Stimulated activated effector memory CD8-positive, alpha-beta T cell treated with anti-CD3 and anti-CD28 coated beads, Interleukin-12 subunit alpha, Interleukin-12 subunit beta, amount 100 ng/mL, for 72 hours (primary cell): ENCODE results near the gene SEL1L2.

Source experiments
- ATAC-seq: fragments of 150-1000 bp; cut with Tn5 transposase; 2 replicates; pipeline ENCODE4 v1.10.0; 2021
- DNase-seq, 2 donors: peaks; one replicate each; pipeline ENCODE4 v3.0.0; 2021 to 2022; ENCODE audit warnings: low spot score in 2 of 2
- H3K27ac Mint-ChIP-seq: one replicate; pipeline ENCODE4 v1.8.0; 2022; ENCODE audit warnings: mild to moderate bottlenecking, mixed read lengths
- H3K36me3 Mint-ChIP-seq: one replicate; pipeline ENCODE4 v1.8.0; 2022; ENCODE audit warnings: mild to moderate bottlenecking, mixed read lengths
- H3K4me1 Mint-ChIP-seq: one replicate; pipeline ENCODE4 v1.8.0; 2022; ENCODE audit warnings: mixed read lengths
- H3K4me3 Mint-ChIP-seq: one replicate; pipeline ENCODE4 v1.8.0; 2022; ENCODE audit warnings: mild to moderate bottlenecking, mixed read lengths
- H3K9me3 Mint-ChIP-seq: one replicate; pipeline ENCODE4 v1.8.0; 2022; ENCODE audit warnings: mixed read lengths

Gene SEL1L2

DNA sequence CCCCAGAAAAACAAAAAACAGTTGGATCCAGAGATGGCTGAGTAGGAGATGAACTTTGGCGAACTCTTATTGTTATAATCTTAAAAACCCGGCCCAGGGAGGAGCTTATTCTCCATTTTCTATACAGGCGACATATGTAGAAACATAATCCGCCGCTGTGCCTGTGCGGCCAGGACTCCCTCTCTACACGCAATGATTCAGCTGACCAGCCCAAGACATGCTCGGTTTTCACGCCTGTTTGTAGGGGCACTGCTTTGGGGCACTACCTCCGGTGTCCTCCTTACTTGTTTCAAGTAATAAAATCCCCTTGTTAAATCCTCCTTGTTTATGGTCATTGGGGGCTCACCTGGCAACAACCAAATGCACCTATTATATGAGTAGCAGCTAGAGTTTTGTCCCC is 89.9 kb downstream of the SEL1L2 start:
- no peaks in the 10 kb centered on the region for H3K9me3 Mint-ChIP-seq
- H3K4me1 Mint-ChIP-seq, result no peaks in the 10 kb centered on the region
- H3K27ac Mint-ChIP-seq, result no peak overlapping the region
- H3K36me3 Mint-ChIP-seq, result no peaks in the 10 kb centered on the region
- ATAC-seq (no peak), DNase-seq (no peak)
- H3K4me3 Mint-ChIP-seq, result no peak overlapping the region

DNA sequence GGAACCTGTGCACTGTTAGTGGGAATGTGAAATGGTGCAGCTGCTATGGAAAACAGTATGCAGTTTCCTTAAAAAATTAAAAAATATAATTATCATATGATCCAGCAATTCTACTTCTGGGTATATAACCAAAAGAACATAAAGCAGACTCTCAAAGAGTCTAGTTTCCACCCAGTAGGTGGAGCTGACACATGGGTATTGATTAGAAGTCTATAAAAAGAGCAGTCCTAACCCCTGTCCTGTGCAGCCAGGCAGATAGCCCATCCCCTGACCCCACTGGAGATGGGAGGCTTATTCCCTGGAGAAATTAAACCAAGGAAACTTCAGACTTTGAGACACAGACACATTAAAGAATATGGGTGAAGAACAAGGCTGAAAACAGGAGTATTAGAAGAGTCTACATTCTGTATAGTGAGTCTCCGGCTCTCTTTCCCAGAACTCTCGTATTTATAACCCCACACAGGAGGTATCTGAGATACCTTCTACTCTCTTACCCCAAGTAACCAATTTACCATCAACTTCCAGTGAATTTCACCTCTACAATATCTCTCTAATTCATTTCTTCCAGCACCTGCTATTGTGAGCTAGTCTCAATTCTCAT is 92.3 kb downstream of the SEL1L2 start:
- H3K4me3 Mint-ChIP-seq, result no peak overlapping the region
- no peak for ATAC-seq
- H3K9me3 Mint-ChIP-seq, result peaks cover 3% of the 10 kb centered on the region
- H3K36me3 Mint-ChIP-seq, result no peaks in the 10 kb centered on the region
- H3K27ac Mint-ChIP-seq, result no peak overlapping the region
- no peak for DNase-seq
- no peaks in the 10 kb centered on the region for H3K4me1 Mint-ChIP-seq

DNA sequence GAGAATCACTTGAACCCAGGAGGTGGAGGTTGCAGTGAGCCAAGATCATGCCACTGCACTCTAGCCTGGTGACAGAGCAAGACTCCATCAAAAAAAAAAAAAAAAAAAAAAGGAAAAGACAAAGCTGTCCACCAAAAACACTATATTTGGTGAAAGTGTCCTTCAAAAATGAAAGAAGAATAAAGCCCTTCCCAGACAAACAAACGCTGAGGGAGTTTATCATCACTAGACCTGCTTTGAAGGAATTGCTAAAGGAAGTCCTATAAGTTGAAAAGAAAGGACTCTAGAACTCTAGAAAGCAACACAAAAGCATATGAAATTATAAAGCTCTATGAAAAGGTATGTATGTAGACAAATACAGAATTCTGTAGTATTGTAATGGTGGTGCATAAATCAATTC is 98.8 kb downstream of the SEL1L2 start:
- ATAC-seq (no peak), DNase-seq (no peak)
- Mint-ChIP-seq H3K4me3 (no peak overlapping the region), H3K9me3 (peaks cover 17% of the 10 kb centered on the region), H3K36me3 (no peaks in the 10 kb centered on the region), H3K4me1 (no peaks in the 10 kb centered on the region), H3K27ac (no peak overlapping the region)

DNA sequence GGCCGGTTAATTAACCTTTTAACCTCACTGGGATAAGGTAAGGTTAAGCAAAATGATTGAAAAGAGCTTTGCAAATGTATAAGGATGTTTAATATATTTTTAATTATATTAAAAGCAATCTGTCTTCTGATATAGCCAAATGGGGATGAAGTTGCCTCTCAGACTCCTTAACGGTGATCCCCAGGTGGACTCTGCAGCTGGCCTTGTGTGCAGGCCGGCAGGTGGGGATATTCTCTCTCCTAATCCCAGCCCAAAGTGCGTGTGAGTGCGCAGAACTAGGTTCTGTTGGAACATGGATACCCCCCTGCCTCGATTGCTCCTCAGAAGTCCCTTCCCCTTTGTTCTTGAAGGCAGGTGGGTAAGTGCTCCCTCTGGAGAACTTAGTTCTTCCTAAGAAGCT is 105.6 kb downstream of the SEL1L2 start:
- H3K9me3 Mint-ChIP-seq, result no peaks in the 10 kb centered on the region
- no peak overlapping the region for H3K27ac Mint-ChIP-seq
- H3K4me1 Mint-ChIP-seq, result no peaks in the 10 kb centered on the region
- no peak for DNase-seq
- no peak for ATAC-seq
- no peaks in the 10 kb centered on the region for H3K36me3 Mint-ChIP-seq
- H3K4me3 Mint-ChIP-seq, result no peak overlapping the region

DNA sequence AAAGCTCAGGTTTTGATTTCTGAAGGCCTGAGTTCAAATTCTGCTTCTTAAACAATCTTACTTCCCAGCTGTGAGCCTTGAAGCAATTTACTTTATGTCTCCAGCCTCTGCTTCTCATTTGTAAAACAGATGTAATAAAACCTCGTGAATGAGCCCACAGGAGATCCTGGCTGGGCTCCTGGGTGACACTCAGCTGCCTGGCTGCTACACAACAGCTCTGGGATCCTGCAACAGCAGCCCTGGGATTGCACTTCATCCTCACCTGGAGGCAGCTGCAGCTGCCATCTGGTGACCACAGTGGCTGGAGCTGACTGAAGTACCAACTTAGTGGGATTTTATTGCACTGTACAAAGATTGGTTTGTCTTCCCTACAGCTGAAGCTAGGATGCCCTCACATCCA is 107.0 kb downstream of the SEL1L2 start:
- DNase-seq (no peak), ATAC-seq (no peak)
- no peaks in the 10 kb centered on the region for H3K9me3 Mint-ChIP-seq
- H3K27ac Mint-ChIP-seq, result no peak overlapping the region
- H3K36me3 Mint-ChIP-seq, result no peaks in the 10 kb centered on the region
- no peak overlapping the region for H3K4me3 Mint-ChIP-seq
- no peaks in the 10 kb centered on the region for H3K4me1 Mint-ChIP-seq

DNA sequence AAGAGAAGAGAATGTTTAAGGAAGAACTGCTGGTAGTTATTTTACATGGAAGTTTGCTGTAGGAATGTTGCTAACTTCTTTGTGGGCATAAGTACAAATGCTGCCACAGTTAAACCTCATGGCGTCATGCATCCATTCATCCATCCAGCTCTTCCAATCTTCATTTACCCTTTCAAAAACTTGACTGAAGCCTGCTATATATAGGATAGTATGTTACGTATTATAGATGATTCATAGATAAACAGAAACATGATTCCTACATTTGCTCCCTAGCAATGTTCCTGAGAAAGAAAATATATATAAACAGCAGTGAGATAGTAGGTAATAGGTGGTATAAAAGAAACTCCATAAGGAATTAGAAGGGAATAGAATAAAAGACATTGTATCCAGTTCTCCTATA is 111.8 kb downstream of the SEL1L2 start:
- H3K36me3 Mint-ChIP-seq, result no peaks in the 10 kb centered on the region
- no peak overlapping the region for H3K27ac Mint-ChIP-seq
- H3K4me1 Mint-ChIP-seq, result no peaks in the 10 kb centered on the region
- DNase-seq (no peak), ATAC-seq (no peak)
- no peak overlapping the region for H3K4me3 Mint-ChIP-seq
- no peaks in the 10 kb centered on the region for H3K9me3 Mint-ChIP-seq

DNA sequence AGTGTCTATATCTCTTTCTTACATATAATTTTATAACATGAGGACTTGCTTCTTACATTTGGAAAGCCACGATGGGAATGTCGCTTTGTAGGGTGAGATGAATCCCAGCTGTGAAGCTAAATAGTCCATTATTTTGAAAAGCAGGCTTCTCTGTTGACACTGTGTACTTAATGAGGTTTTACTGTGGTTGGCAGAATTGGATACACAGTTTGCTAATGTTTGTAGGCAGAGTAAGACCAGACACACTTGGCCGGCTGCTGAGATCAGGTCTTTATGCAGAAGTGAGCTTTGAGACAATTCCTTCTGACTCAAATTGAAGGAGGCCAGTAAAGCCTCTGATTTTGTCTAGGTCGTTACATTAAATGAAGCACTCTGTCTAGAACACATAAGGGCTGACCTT is 112.6 kb downstream of the SEL1L2 start:
- no peak for ATAC-seq
- H3K36me3 Mint-ChIP-seq, result no peaks in the 10 kb centered on the region
- no peaks in the 10 kb centered on the region for H3K9me3 Mint-ChIP-seq
- H3K27ac Mint-ChIP-seq, result no peak overlapping the region
- DNase-seq, result no peak
- no peak overlapping the region for H3K4me3 Mint-ChIP-seq
- H3K4me1 Mint-ChIP-seq, result no peaks in the 10 kb centered on the region

DNA sequence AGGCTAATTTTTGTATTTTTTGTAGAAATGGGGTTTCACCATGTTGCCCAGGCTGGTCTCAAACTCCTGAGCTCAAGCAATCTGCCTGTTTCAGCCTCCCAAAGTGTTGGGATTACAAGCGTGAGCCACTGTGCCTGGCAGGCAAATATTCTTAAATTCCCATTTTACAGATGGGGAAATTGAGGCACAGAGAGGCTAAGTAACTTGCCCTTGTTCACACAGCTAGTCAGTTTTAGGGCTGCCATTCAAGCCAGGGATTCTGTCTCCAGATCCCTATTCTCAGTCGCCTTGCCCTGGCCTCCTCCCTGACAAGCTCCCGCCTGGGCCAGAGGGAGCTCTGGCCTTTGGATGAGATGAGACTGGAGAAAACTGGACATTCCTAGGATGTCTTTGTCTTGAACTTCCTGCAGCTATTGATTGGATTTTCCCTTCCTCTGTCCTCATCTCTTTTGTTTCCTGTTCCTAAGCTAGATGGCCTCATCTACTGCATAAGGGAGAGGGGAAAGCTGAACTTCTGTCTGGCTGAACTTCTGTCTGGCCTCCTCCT is 115.1 kb downstream of the SEL1L2 start:
- Mint-ChIP-seq H3K9me3 (no peaks in the 10 kb centered on the region), H3K36me3 (no peaks in the 10 kb centered on the region), H3K4me3 (no peak overlapping the region), H3K4me1 (no peaks in the 10 kb centered on the region), H3K27ac (no peak overlapping the region)
- no peak for DNase-seq
- ATAC-seq, result no peak

DNA sequence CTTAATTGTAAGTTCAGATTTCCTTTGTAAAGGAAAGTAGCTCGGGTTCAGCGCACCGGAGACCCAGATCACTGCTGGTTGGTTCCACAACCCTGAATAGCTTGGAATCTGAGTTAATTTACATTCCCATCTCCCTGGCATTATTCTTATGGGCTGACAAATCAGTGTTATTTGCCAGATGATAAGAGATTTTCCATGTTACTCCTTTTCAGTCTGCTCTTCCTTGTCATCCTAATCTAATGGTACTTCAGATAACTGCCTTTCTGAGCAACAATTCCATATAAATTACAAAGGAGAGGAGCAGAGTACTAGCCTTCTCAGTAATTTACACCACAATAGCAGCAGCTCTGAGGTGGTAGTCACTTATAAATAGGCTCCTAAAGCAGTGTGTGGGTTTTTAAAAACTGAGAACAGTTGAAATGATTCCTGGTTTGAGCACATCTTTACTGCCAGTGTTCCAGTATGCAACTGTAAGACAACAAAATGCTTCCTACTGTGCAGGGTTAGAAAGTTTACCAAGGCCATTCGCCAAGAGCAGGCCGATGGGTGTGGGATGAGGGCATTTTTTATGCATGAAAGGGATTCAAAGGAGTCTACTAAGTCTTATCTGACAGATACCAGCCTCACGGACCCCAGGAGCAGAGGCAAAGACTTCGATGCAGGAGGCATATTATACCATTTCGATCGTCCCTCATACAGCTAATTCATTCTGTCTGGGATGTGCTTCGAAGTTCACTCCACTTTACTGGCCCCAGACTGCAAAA is 115.8 kb downstream of the SEL1L2 start:
- Mint-ChIP-seq H3K4me1 (no peaks in the 10 kb centered on the region), H3K9me3 (no peaks in the 10 kb centered on the region), H3K27ac (no peak overlapping the region), H3K36me3 (no peaks in the 10 kb centered on the region), H3K4me3 (no peak overlapping the region)
- ATAC-seq (no peak), DNase-seq (no peak)

DNA sequence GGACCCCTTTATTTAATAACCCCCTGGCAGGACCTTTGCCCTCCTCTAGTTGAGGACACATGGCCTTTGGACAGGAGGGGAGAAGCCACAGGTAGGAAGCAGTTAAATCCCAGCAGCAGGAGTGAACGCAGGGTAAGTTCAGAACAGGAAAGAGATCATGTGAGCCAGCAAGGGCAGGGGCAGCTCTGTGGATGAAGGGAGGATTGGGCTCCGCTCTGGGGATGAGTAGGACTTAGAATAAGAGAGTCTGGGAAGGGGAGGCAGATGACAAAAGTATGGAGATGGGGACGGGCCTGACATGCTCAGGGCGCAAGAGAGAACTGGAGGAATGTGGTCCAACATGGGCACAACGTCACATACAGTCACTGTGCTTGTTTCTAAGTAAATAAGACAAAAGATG is 116.6 kb downstream of the SEL1L2 start:
- Mint-ChIP-seq H3K36me3 (no peaks in the 10 kb centered on the region), H3K9me3 (no peaks in the 10 kb centered on the region), H3K4me1 (no peaks in the 10 kb centered on the region), H3K27ac (no peak overlapping the region), H3K4me3 (no peak overlapping the region)
- no peak for DNase-seq
- ATAC-seq, result no peak

DNA sequence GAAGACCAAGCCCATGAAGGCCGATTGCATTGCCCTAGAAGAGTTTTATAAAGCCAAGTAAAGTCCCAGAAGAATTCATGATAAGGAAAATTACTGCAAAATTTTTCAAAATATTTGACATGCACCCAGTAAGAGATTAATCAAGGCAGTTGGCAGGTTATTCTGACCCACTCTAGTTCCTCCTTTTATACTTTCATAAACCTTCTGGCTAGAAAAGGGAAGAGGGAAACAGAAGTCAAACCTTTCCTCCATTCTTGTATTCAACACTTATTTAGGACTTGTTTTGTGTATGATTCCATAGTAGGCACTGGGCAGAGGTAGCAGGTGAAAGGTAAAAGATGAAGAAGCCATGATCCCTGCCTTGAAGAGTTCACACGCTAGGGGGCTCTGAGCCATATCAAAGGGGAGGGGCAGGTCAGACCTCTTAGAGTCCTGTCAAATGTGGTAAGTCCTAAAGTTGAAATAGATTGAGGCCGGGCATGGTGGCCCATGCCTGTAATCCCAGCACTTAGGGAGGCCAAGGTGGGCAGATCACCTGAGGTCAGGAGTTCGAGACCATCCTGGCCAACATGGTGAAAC is 120.2 kb downstream of the SEL1L2 start:
- no peak overlapping the region for H3K27ac Mint-ChIP-seq
- ATAC-seq (no peak), DNase-seq (no peak)
- no peaks in the 10 kb centered on the region for H3K4me1 Mint-ChIP-seq
- no peaks in the 10 kb centered on the region for H3K36me3 Mint-ChIP-seq
- no peaks in the 10 kb centered on the region for H3K9me3 Mint-ChIP-seq
- no peak overlapping the region for H3K4me3 Mint-ChIP-seq

DNA sequence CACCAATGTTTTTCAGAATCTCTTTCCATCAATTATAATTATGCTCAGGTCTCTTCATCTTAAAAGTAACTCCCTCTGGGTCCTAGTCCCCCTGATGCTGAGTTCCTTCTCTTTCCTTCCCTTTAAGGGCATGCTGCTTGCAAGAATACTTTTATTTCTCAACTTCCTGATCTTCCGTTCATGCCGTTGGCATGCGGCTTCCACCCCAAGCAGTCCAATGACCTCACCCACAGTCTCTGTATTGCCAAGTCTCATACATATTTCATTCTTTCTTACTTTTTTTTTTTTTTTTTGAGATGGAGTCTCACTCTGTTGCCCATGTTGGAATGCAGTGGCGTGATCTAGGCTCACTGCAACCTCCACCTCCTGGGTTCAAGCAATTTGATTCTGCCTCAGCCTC is 122.1 kb downstream of the SEL1L2 start:
- H3K36me3 Mint-ChIP-seq, result no peaks in the 10 kb centered on the region
- H3K9me3 Mint-ChIP-seq, result no peaks in the 10 kb centered on the region
- H3K4me1 Mint-ChIP-seq, result no peaks in the 10 kb centered on the region
- ATAC-seq (no peak), DNase-seq (no peak)
- no peak overlapping the region for H3K4me3 Mint-ChIP-seq
- H3K27ac Mint-ChIP-seq, result no peak overlapping the region

DNA sequence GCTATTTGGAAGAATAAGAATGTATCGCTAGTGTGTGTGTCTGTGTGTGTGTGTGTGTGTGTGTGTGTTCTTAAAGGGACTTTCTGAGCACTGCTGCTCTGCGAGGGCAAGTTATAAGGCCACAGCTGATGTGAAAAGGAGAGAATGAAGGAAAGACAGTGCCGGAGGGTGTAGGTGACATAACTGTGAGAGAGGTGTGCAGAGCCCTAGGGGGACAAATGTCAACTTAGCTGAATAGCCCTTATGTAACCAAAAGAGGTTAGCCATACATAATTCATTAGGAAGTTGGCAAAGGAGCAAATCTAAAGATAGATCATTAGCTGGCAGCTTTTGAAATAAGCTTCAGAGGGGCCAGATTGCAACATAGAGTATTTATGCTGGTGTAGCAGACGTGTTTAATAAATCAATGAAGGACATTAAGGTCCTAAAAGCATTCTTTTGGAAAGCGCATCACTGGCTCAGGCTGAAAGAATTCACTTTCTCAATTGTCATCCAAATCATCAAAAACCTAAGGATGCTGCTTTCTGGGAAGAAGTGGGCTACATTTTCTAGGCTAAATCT is 124.5 kb downstream of the SEL1L2 start:
- DNase-seq, result no peak
- Mint-ChIP-seq H3K27ac (no peak overlapping the region), H3K36me3 (no peaks in the 10 kb centered on the region), H3K4me1 (no peaks in the 10 kb centered on the region), H3K4me3 (no peak overlapping the region), H3K9me3 (no peaks in the 10 kb centered on the region)
- no peak for ATAC-seq

DNA sequence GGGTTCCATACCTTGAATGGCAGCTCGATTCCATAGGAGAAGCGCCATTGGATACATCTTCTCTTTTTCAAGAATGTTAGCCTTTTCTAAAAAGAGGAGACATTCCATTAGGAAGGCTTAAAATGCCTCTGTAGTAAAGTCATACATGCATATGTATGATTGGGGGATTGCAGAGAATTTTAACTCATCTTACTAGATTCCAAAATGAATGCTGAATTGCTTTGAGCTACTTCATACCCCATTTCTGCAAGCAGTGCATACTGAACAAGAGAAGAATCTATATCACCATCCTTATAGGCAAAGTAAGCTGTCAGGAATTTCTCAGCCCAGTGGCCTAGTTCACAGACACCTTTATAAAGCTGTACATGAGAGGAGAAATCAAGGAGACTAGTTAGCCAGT is 125.3 kb downstream of the SEL1L2 start:
- ATAC-seq (no peak), DNase-seq (no peak)
- no peaks in the 10 kb centered on the region for H3K4me1 Mint-ChIP-seq
- no peak overlapping the region for H3K27ac Mint-ChIP-seq
- no peaks in the 10 kb centered on the region for H3K36me3 Mint-ChIP-seq
- no peak overlapping the region for H3K4me3 Mint-ChIP-seq
- peaks cover 3% of the 10 kb centered on the region for H3K9me3 Mint-ChIP-seq

DNA sequence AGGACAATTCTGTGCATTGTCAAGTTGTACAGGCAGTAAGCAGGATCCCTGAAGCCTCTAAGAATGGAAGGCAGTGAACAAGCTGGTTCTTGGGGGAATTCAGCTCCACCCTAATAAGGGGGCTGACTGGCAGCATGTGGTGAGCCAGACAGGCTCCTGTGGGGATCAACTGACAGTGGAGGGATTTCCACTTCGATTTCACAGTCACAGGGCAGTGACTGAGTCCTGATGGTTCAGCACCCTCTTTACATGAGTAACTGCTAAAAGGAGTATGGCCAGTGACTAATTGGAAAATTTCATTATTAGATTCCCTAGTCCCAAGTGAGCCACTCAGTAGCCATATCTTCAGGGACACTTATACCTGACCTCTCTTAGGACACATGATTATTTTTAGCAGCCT is 127.2 kb downstream of the SEL1L2 start:
- H3K4me3 Mint-ChIP-seq, result no peak overlapping the region
- H3K27ac Mint-ChIP-seq, result no peak overlapping the region
- DNase-seq, result no peak

DNA sequence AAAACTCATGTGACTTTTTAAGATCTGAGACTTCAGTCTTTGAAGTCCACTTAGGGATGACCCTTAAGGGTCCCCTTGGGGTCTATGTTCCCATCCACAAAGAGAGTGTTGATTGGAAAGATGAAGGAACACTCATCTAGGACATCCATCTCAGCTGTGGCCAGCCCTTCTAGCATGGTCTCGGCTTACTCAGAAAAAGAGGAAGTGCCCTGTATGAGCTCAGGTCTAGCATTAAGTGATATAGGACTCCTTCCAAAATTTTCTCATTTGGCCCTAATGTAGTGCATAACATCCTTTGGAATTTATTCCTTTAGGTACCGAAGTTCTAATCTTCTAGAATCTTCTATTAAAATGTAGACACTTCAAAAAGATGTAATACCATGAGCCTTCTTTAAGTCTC is 128.2 kb downstream of the SEL1L2 start:
- H3K9me3 Mint-ChIP-seq, result peaks cover 3% of the 10 kb centered on the region
- ATAC-seq, result no peak
- no peaks in the 10 kb centered on the region for H3K4me1 Mint-ChIP-seq
- no peak for DNase-seq
- H3K36me3 Mint-ChIP-seq, result no peaks in the 10 kb centered on the region
- no peak overlapping the region for H3K27ac Mint-ChIP-seq
- no peak overlapping the region for H3K4me3 Mint-ChIP-seq

More for the DNA sequence above, 127.2 kb downstream of the SEL1L2 start:
- no peaks in the 10 kb centered on the region for H3K36me3 Mint-ChIP-seq
- no peaks in the 10 kb centered on the region for H3K4me1 Mint-ChIP-seq
- ATAC-seq, result no peak
- H3K9me3 Mint-ChIP-seq, result peaks cover 3% of the 10 kb centered on the region
